HL-60/S4 (cell line): Measurements from ENCODE around the gene CUBN.
"Not testable (repeated sequence)": the region's sequence is repeated elsewhere in the genome, so short reads cannot be mapped to it uniquely, and the experiment has no call there.

Experiments used
- in situ Hi-C: fragments of 300-500 bp; cut with MboI; formaldehyde crosslinking; loops from 2 replicates; pipeline ENCODE4 v1.14.3; 2022; ENCODE audit warnings: low sequenced_read_pairs

The CUBN gene

DNA sequence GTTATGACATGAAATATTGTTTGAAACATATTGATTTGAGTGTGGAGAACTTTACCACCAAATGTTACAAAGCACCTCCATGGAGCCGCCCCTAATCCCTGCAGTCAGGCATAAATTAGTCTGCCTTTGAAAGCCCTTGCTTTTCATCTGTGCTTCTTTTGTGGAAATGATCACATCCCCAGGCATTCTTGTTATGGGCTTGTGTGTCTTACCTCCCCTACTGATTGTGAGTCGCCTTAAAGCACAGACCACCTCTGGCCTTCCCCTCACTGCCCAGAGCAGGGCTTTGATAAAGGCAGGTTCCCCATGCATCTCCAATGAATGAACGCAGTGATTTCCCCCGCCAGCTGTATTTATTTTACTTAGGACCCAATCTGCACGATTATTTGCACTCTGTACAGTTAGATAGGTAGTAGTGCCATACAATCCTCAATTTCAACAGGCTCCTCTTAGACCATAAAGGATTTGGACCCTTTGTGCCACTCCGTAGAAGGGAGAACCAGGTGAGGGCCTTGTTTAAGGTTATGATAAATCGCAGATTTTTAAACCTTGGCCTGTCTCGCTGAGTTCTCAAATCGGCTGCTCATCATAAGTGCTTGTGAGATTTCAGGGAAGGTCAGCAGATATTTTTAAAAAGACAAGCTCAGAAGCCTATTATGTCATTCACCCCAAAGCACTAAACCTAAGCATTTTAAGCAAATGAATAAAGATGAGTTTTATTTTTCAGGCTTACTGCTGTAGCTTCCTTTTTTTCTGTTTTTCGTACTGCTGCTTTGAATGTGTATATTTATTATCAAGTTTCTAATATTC, 107.8 kb downstream of the CUBN start:
- in situ Hi-C loops = no loop called here

DNA sequence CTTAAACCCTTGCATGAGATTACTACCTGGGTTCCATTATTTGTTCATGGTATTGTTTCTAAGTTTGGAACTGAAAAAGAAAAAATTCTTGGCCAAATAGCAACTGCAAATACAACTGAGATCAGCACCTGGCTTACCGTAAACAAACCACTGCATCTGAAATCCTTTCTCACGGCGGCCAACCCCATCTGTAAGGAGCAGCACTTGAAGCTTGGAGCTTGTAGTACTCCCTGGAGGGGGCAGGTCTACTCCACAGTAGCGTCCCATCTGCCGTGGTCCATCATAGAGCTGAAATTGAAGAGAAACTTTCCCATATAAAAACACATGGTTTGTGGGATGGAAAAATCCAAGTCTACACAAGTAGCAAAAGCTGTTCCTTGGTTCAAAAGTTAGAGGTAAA, 109.9 kb downstream of the CUBN start:
- in situ Hi-C loops = no loop called here

GRCh38 chr10:17013131-17013983, 116.3 kb downstream of the CUBN start:
- in situ Hi-C loops = not testable (repeated sequence)

GRCh38 chr10:17012731-17013130, 116.9 kb downstream of the CUBN start:
- in situ Hi-C loops = not testable (repeated sequence)

DNA sequence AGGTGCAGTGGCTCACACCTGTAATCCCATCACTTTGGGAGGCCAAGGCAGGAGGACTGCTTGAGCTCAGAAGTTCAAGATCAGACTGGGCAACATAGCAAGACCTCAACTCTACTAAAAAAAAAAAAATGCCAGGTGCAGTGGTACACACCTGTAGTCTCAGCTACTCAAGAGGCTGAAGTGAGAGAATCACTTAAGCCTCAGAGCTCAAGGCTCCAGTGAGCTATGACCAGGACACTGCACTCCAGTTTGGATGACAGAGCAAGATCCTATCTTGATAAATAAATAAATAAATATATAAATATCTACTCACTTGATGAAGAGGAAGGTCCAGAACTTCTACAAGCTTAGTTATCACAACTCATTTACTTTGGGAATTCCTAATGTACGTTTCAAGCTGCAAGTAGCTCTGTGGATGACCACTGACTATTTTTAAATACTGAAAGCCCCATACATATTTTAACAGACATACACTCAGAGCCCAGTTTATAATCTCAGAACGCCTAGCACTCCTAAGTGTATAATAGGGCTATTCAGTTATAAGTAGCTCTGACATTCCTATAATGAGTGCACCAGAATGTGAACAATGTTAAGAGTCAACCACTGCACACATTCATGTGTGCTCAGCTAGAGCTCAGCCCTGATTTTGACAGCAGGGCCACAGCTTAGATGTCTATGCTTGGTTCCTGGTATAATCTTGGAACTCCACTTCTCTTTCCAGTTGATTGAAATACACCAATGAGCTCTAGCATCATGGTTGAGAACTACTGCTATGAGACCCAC, 119.1 kb downstream of the CUBN start:
- in situ Hi-C loops = no loop called here

- in situ Hi-C loops = no loop called here
Observed at GRCh38 chr10:17009212-17009700, 120.4 kb downstream of the CUBN start.

- in situ Hi-C loops = no loop called here
Observed at GRCh38 chr10:17007418-17007770, 122.2 kb downstream of the CUBN start.

GRCh38 chr10:17006631-17007417, 122.8 kb downstream of the CUBN start:
- in situ Hi-C loops = no loop called here

DNA sequence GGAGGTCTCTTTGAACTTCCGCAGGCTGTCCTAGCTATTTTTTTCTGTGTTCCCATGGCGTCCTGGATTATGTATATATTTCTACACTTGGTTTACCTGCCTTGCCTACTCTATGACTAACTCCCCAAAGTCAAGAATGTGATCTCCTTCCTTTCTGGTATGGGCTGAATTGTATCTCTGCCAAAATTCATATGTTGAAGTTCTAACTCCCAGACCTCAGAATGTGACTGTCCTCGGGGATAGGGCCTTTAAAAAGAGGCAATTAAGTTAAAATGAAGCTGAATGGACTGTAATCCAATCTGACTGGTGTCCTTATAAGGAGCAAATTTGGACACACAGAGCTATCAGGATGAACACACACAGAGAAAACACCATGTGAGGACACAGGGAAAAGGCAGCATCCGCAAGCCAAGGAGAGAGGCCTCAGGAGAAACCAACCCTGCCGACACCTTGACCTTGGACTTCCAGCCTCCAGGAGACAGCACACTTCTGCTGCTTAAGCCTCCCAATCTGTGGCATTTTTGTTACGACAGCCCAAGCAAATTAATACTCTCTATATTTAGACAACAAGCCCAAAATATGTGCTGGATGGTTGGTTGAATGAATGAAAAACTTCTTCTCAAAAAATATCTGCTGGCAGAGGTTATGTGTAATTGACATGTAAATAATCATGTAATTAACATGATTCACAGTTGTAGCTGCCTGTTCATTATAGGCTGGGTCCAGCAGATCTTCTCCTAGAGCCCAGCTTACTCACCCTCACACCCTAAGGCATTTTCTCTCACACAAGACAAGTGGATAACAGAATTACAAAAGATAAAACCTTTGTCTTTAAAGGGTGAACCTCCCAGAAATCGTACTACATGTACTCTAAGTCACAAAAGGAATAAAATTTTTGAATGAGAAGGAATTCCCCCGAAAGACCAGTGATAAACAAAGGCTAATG, 123.7 kb downstream of the CUBN start:
- in situ Hi-C loops = no loop called here

- in situ Hi-C loops = no loop called here
Observed at GRCh38 chr10:17004801-17005380, 124.7 kb downstream of the CUBN start.

- in situ Hi-C loops = no loop called here
Observed at GRCh38 chr10:17003651-17004286, 125.8 kb downstream of the CUBN start.

GRCh38 chr10:17003151-17003550, 126.5 kb downstream of the CUBN start:
- in situ Hi-C loops = no loop called here

DNA sequence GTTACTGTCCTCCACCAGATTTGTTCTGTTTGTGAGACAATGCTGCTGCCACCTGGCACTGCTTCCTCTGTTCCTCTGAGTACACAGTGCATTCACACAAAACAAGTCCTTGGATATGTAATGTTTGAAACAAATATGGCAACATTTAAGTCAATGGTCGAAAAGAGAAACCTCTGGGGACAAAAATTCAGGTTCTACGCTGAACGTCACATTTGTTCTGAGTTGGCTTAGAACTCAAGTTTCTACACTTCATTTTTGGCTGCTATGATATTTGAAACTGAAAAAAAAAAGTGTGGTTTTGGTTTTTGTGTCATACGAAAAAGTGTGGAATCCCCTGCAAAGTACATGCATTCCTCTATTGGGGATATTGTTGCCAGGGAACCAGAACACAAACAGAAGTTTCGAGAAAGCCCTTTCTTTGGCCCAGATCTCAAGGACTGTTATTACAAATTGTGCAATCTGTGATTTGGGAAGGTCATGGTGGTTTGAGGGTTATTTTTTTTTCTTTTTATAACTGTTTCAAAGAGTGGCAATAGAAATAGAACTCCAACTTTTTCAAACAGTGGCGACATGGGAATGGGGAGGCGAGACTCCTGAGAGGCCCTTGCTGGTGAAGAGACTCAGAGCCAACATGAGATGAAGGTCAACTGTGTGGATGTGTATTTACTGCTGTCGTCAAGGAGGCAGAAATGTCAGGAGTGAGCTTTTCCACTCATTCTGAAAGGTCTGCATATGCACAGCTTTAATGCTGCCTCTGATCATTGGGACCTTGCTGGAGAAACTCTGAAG, 127.5 kb downstream of the CUBN start:
- in situ Hi-C loops = no loop called here

- in situ Hi-C loops = no loop called here
Observed at GRCh38 chr10:17001297-17001744, 128.3 kb downstream of the CUBN start.

- in situ Hi-C loops = no loop called here
Observed at GRCh38 chr10:16999665-17000451, 129.8 kb downstream of the CUBN start.

- in situ Hi-C loops = no loop called here
Observed at GRCh38 chr10:16996530-16996964, 133.1 kb downstream of the CUBN start.
